Measurements from ENCODE around the gene AVL9.

Gene AVL9

GRCh38 chr7:32542595-32542994 lies 47.3 kb downstream of the AVL9 start:
- WGBS = 84% methylated on average over 2 of the region's 2 CpGs
- no peak overlapping the region for H2BK5ac ChIP-seq (ENCODE audit: low read depth, low read length, poor library complexity, severe bottlenecking)
- H4K91ac ChIP-seq (ENCODE audit: low read length) = no peak overlapping the region

GRCh38 chr7:32559480-32559879 lies 64.2 kb downstream of the AVL9 start:
- no peaks in the 10 kb centered on the region for H3K9me3 ChIP-seq (ENCODE audit: control insufficient read depth, low read length)
- H3K36me3 ChIP-seq (ENCODE audit: control insufficient read depth in 1 of 2, insufficient read depth in 2 of 2, low read depth in 1 of 2, low read length in 2 of 2) = peaks cover 6 to 81% of the 10 kb centered on the region in 2 experiments
- no peak overlapping the region for H3K27ac ChIP-seq (ENCODE audit: low read length, poor library complexity, severe bottlenecking)
- H3K18ac ChIP-seq (ENCODE audit: low read depth in 1 of 2, low read length in 2 of 2) = no peak overlapping the region
- no peak overlapping the region for H3K14ac ChIP-seq (ENCODE audit: low read length in 2 of 2)
- H2AK5ac ChIP-seq (ENCODE audit: low read length, severe bottlenecking) = no peak overlapping the region
- H2AFZ ChIP-seq (ENCODE audit: low read depth, low read length) = no peak overlapping the region
- H3K79me1 ChIP-seq (replicated peaks; ENCODE audit: low read length, poor library complexity, severe bottlenecking) = peaks cover 12% of the 10 kb centered on the region
- no peak overlapping the region for H2BK15ac ChIP-seq (ENCODE audit: low read depth, poor library complexity, severe bottlenecking)
- no peak overlapping the region for H4K91ac ChIP-seq (ENCODE audit: low read length)
- no peak overlapping the region for H2BK5ac ChIP-seq (ENCODE audit: low read depth, low read length, poor library complexity, severe bottlenecking)
- no peak overlapping the region for H2BK120ac ChIP-seq (ENCODE audit: low read depth, low read length)
- H3K4me3 ChIP-seq (ENCODE audit: insufficient read depth in 1 of 2, low read depth in 1 of 2, low read length in 2 of 2) = no peak overlapping the region
- no peaks in the 10 kb centered on the region for H3K27me3 ChIP-seq (ENCODE audit: control insufficient read depth in 1 of 2, insufficient read depth in 1 of 2, low read length in 2 of 2)
- no peak overlapping the region for H3K9ac ChIP-seq (ENCODE audit: low read length)
- H3K4ac ChIP-seq (ENCODE audit: low read depth in 1 of 2, low read length in 2 of 2) = no peak overlapping the region
- no CpG with 5 or more reads among the region's 4 CpGs for WGBS
- no peak for DNase-seq
- no peak overlapping the region for H4K8ac ChIP-seq (ENCODE audit: low read length)
- no peak overlapping the region for H3K4me2 ChIP-seq (ENCODE audit: low read length, poor library complexity, severe bottlenecking)
- H3K23ac ChIP-seq (ENCODE audit: low read length in 2 of 2) = no peak overlapping the region
- H2BK12ac ChIP-seq (ENCODE audit: low read length in 2 of 2) = no peak overlapping the region
- no peaks in the 10 kb centered on the region for H3K4me1 ChIP-seq (ENCODE audit: control insufficient read depth, insufficient read depth, low read depth, low read length)

More at GRCh38 chr7:32542595-32542994, 47.3 kb downstream of the AVL9 start:
- Histone ChIP-seq H3K4me1 (ENCODE audit: control insufficient read depth, insufficient read depth, low read depth, low read length) (no peaks in the 10 kb centered on the region), H3K4me2 (ENCODE audit: low read length, poor library complexity, severe bottlenecking) (no peak overlapping the region), H3K18ac (ENCODE audit: low read depth in 1 of 2, low read length in 2 of 2) (no peak overlapping the region), H3K27ac (ENCODE audit: low read length, poor library complexity, severe bottlenecking) (no peak overlapping the region), H3K4me3 (ENCODE audit: insufficient read depth in 1 of 2, low read depth in 1 of 2, low read length in 2 of 2) (no peak overlapping the region), H3K14ac (ENCODE audit: low read length in 2 of 2) (no peak overlapping the region), H2BK120ac (ENCODE audit: low read depth, low read length) (no peak overlapping the region), H2BK12ac (ENCODE audit: low read length in 2 of 2) (no peak overlapping the region), H2AFZ (ENCODE audit: low read depth, low read length) (no peak overlapping the region), H2AK5ac (ENCODE audit: low read length, severe bottlenecking) (no peak overlapping the region), H3K27me3 (ENCODE audit: control insufficient read depth in 1 of 2, insufficient read depth in 1 of 2, low read length in 2 of 2) (no peaks in the 10 kb centered on the region), H3K36me3 (ENCODE audit: control insufficient read depth in 1 of 2, insufficient read depth in 2 of 2, low read depth in 1 of 2, low read length in 2 of 2) (peaks cover 8 to 42% of the 10 kb centered on the region in 2 experiments), H3K23ac (ENCODE audit: low read length in 2 of 2) (no peak overlapping the region), H2BK15ac (ENCODE audit: low read depth, poor library complexity, severe bottlenecking) (no peak overlapping the region), H3K9me3 (ENCODE audit: control insufficient read depth, low read length) (no peaks in the 10 kb centered on the region), H4K8ac (ENCODE audit: low read length) (no peak overlapping the region), H3K4ac (ENCODE audit: low read depth in 1 of 2, low read length in 2 of 2) (no peak overlapping the region), H3K9ac (ENCODE audit: low read length) (no peak overlapping the region), H3K79me1 (replicated peaks; ENCODE audit: low read length, poor library complexity, severe bottlenecking) (peaks cover 23% of the 10 kb centered on the region)
- no peak for DNase-seq

- Histone ChIP-seq H3K14ac (ENCODE audit: low read length in 2 of 2) (no peak overlapping the region), H3K4me2 (ENCODE audit: low read length, poor library complexity, severe bottlenecking) (no peak overlapping the region), H2BK120ac (ENCODE audit: low read depth, low read length) (no peak overlapping the region), H3K9me3 (ENCODE audit: control insufficient read depth, low read length) (no peaks in the 10 kb centered on the region), H3K4me1 (ENCODE audit: control insufficient read depth, insufficient read depth, low read depth, low read length) (no peaks in the 10 kb centered on the region), H3K18ac (ENCODE audit: low read depth in 1 of 2, low read length in 2 of 2) (no peak overlapping the region), H3K79me1 (replicated peaks; ENCODE audit: low read length, poor library complexity, severe bottlenecking) (peaks cover 12% of the 10 kb centered on the region), H2AK5ac (ENCODE audit: low read length, severe bottlenecking) (no peak overlapping the region), H4K91ac (ENCODE audit: low read length) (no peak overlapping the region), H3K27ac (ENCODE audit: low read length, poor library complexity, severe bottlenecking) (no peak overlapping the region), H3K23ac (ENCODE audit: low read length in 2 of 2) (no peak overlapping the region), H4K8ac (ENCODE audit: low read length) (no peak overlapping the region), H2BK5ac (ENCODE audit: low read depth, low read length, poor library complexity, severe bottlenecking) (no peak overlapping the region), H2AFZ (ENCODE audit: low read depth, low read length) (no peak overlapping the region), H2BK15ac (ENCODE audit: low read depth, poor library complexity, severe bottlenecking) (no peak overlapping the region), H3K4ac (ENCODE audit: low read depth in 1 of 2, low read length in 2 of 2) (no peak overlapping the region), H3K4me3 (ENCODE audit: insufficient read depth in 1 of 2, low read depth in 1 of 2, low read length in 2 of 2) (no peak overlapping the region), H3K27me3 (ENCODE audit: control insufficient read depth in 1 of 2, insufficient read depth in 1 of 2, low read length in 2 of 2) (no peaks in the 10 kb centered on the region), H2BK12ac (ENCODE audit: low read length in 2 of 2) (no peak overlapping the region), H3K36me3 (ENCODE audit: control insufficient read depth in 1 of 2, insufficient read depth in 2 of 2, low read depth in 1 of 2, low read length in 2 of 2) (peaks cover 6 to 78% of the 10 kb centered on the region in 2 experiments), H3K9ac (ENCODE audit: low read length) (no peak overlapping the region)
- WGBS = 100% methylated on average over 2 of the region's 2 CpGs
- no peak for DNase-seq
These were observed 64.8 kb downstream of the AVL9 start for GRCh38 chr7:32560075-32560474.

- Histone ChIP-seq H3K79me1 (replicated peaks; ENCODE audit: low read length, poor library complexity, severe bottlenecking) (peaks cover 12% of the 10 kb centered on the region), H4K8ac (ENCODE audit: low read length) (no peak overlapping the region), H4K91ac (ENCODE audit: low read length) (no peak overlapping the region), H3K9me3 (ENCODE audit: control insufficient read depth, low read length) (no peaks in the 10 kb centered on the region), H3K4me3 (ENCODE audit: insufficient read depth in 1 of 2, low read depth in 1 of 2, low read length in 2 of 2) (no peak overlapping the region), H2AK5ac (ENCODE audit: low read length, severe bottlenecking) (no peak overlapping the region), H2AFZ (ENCODE audit: low read depth, low read length) (no peak overlapping the region), H3K9ac (ENCODE audit: low read length) (no peak overlapping the region), H2BK120ac (ENCODE audit: low read depth, low read length) (no peak overlapping the region), H3K14ac (ENCODE audit: low read length in 2 of 2) (no peak overlapping the region), H3K23ac (ENCODE audit: low read length in 2 of 2) (no peak overlapping the region), H3K27me3 (ENCODE audit: control insufficient read depth in 1 of 2, insufficient read depth in 1 of 2, low read length in 2 of 2) (no peaks in the 10 kb centered on the region), H3K4me2 (ENCODE audit: low read length, poor library complexity, severe bottlenecking) (no peak overlapping the region), H3K18ac (ENCODE audit: low read depth in 1 of 2, low read length in 2 of 2) (no peak overlapping the region), H2BK5ac (ENCODE audit: low read depth, low read length, poor library complexity, severe bottlenecking) (no peak overlapping the region), H3K27ac (ENCODE audit: low read length, poor library complexity, severe bottlenecking) (no peak overlapping the region), H3K4me1 (ENCODE audit: control insufficient read depth, insufficient read depth, low read depth, low read length) (no peaks in the 10 kb centered on the region), H3K36me3 (ENCODE audit: control insufficient read depth in 1 of 2, insufficient read depth in 2 of 2, low read depth in 1 of 2, low read length in 2 of 2) (peaks cover 6 to 66% of the 10 kb centered on the region in 2 experiments), H2BK15ac (ENCODE audit: low read depth, poor library complexity, severe bottlenecking) (no peak overlapping the region), H2BK12ac (ENCODE audit: low read length in 2 of 2) (no peak overlapping the region), H3K4ac (ENCODE audit: low read depth in 1 of 2, low read length in 2 of 2) (no peak overlapping the region)
- DNase-seq = no peak
- WGBS = 100% methylated on average over 1 of the region's 2 CpGs
These were observed 66.3 kb downstream of the AVL9 start for GRCh38 chr7:32561613-32562012.

Measured in mesenchymal stem cell (in vitro differentiated cells and primary cell).